ENCODE results near the gene SLC41A2.
"Not testable (repeated sequence)": the region's sequence is repeated elsewhere in the genome, so short reads cannot be mapped to it uniquely, and the experiment has no call there.

SLC41A2 gene

DNA sequence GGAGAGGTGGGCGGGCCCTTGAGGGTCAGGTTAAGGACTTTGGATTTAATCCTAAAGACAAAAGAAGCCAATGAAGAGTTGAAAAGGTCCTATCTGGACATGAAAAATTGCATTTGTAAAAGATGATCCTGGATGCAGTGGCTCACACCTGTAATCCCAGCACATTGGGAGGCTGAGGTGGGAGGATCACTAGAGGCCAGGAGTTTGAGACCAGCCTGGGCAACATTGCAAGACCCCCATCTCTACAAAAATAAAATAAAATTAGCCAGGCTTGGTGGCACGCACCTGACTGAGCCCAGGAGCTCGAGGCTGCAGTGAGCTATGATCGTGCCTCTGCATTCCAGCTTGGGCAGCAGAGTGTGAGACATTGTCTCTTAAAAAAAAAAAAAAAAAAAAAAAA, 2.4 kb upstream of the SLC41A2 start:
- no peak for DNase-seq

DNA sequence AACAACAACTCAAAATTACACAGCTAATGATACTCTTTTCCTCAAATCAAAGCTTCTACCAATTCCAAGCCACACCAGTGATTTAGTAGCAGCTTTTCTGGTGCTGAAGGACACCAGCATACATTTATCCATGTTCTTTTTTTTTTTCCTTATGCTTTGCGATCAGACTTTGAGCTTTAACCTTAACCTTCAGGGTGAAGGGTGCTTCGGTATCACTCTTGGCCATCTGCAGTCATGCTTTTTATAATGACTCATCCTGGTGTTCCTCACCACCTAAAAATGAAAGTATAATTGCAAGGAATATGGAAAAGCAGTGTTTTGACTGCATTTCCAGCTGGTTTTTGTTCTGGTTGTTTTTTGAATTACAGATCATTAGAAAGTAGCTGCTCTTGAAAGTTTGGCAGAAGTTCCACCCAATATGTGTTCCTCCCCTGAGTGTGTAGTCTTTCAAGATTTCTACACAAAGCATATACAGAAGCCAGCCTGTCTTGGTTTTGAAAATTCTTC, 1.3 kb upstream of the SLC41A2 start:
- no peak for DNase-seq

DNA sequence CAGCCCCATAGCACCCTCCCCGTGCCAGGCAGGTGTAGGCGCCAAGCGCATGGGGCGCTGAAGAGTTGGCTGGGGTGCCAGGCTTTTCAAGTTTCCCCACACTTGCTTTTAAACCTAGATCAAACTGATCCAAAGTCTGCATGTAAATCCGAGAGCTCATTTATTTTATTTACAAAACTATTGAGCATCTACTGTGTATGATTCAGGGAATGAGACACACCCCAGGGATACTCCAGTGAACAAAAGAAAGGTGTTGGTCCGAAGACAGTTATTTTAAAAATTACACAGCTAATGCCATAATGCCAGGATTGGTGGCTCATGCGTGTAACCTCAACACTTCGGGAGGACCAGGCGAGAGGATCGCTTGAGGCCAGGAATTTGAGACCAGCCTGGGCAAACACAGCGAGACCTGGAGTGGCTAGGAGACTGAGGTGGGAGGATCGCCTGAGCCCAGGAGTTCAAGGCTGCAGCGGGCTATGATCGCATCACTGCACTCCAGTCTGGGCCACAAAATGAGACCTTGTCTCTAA, 780 bp upstream of the SLC41A2 start:
- peak; percentile 31 for DNase-seq

DNA sequence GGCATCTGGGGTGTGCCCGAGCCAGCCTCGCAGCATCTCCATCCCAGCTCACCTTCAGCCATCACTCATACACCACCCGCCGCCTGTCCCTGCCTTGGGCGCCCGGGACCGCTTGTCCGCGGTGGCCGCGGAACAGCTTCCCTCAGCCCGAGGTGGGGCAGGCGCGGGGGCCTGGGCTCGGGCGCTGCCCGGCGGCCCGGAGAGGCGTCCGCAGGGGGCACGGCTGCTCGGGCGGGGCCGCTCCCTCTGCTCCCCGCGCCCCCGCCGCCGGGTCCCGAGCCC, 430 bp downstream of the SLC41A2 start:
- peak; percentile 24 for DNase-seq

DNA sequence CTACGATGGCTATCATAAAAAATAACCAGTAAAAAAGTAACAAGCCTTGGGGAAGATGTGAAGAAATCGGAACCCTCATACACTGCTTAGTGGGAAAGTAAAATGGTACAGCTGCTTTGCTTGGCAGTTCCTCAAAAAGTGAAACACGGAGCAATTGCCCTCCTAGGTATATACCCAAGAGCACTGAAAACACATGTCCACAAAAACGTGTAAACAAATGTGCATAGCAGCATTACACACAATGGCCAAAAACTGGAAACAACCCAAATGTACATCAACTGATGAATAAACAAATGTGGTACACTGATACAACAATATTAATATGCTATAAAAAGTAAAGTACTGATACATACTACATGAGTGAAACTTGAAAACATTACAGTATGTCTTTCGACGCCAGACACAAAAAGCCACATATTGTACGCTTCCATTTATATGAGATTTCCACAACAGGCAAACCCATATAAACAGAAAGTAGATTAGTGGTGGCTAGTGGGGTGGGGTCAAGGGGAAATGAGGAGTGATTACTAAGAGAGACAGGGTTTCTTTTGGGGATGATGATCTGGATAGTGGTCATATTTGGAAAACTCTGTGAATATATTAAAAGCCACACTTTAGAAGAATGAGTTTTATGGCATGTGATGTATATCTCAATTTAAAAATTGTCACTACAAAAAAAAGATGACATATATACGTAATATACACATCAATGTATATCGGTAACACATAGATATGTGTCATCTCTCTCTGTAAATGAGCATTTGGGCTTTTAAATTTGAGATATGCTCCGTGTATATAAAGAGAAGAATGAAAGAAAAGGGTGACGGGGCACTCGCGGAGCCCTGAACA, 996 bp downstream of the SLC41A2 start:
- no peak for DNase-seq

DNA sequence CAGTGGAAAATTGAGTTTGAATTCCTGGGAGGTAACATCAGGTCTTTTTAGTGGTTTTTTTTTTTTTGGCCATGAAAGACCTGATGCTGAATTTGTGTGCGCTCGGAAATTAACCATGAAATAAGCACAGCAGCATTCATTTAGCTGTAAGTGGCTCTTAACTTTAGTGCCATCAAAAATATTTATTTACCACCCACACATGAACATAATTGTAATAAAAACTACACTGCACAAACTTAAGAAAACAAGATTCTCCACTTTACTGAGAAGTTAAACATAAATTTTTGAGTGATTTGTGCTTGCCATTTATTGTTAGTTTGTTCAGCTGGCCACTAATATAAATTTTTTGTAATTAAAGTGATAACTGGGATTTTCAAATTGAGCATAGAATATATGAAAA, 2.4 kb downstream of the SLC41A2 start:
- no peak for DNase-seq

DNA sequence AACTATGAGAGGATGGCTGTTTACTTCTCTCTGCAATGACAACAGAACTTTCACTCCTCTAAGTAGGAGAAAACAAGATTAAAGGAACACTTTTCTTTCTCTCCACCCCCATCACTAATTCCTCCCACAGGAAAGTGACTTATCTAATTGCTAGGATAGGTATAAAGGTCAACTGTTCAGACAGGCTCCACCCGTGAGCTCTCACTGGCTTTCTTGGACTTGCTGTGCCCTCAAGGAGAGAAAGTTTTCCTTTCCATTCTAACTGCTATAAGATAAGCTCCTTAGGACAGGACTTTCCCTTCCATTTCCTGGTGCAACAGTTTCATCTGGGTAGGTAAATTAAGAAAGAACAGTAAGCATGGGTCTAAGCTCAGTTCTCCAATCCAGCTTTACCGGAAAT, 4.8 kb downstream of the SLC41A2 start:
- no peak for DNase-seq

DNA sequence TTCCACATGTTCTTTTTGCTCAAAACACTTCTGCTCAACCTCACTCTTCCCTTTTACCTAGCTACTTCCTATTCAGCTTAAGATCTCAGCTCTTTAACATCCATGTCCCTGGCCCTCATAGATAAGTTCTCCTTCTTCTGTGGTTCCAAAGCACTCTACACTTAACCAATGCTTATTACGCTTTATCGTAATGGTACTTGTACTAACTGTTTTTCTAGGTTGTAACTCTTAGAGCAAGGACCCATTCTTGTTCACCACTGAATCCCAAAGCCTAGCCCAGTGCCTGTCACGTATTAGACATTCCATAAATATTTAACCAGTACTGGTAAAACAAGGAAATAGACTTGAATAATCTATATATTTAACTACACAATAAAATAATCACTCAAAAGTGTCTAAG, 5.3 kb downstream of the SLC41A2 start:
- DNase-seq: no peak

DNA sequence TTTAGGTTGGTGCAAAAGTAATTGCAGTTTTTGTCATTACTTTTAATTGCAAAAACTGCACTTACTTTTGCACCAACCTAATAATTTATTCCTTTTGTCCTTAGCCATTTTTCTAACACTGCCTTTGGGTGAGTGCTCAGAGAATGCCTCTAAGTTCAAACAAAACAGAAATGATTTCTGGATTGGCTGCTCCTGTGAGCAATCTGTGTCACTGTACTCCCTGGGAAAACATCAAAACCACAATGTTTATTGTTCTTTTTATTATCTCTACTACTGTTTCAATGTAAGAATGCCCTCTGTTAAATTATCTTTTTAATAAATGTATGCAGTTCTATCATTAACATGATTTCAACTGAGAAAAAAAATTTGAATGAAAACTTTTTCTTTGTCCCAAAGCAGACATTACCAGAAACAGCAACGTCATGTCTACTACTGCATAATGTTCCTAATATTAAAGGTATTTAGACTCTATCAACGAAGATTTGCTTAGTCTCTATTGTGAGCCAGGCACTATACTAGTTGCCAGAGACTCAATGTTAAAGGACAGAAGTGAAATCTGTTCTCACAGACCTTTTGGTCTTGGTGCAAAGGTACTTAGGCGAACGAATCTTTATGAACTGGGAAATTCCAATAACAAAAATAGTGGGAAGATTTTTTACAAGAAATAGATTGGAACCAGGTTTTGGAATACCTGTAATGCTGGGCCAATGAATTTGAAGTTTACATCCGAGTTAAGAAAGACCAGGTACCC, 6.2 kb downstream of the SLC41A2 start:
- no peak for DNase-seq

DNA sequence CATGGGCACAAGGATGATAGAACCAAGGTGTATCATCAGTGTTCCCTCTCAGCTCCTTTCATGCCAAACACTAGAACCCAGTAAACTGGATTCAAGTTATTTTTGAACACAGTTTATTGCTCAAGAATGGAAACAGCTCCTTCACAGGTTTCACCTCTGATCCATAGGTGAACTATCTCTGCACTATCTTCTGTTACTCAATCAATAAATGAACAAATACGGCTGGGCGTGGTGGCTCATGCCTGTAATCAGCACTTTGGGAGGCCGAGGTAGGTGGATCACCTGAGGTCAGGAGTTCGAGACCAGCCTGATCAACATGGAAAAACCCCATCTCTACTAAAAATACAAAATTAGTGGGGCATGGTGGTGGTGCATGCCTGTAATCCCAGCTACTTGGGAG, 9.4 kb downstream of the SLC41A2 start:
- DNase-seq: not testable (repeated sequence)

DNA sequence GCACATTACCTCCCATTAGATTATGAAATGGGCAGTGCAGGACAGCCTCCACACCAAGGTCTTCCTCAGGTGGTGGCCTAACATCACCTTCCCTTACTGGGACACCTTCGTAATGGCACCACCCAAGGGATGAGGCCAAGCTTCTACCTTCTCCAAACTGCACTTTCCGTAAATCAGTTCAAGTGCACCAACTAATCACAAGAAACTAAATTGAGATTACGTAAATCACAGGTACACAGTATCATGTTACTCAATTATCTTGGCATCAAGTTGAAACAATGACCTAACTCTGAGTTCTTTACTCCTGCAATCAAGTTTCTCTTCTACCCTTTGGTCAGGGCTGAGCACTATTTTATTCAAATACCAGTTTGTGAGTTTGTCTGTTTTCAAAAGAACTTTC, 13.8 kb downstream of the SLC41A2 start:
- no peak for DNase-seq

DNA sequence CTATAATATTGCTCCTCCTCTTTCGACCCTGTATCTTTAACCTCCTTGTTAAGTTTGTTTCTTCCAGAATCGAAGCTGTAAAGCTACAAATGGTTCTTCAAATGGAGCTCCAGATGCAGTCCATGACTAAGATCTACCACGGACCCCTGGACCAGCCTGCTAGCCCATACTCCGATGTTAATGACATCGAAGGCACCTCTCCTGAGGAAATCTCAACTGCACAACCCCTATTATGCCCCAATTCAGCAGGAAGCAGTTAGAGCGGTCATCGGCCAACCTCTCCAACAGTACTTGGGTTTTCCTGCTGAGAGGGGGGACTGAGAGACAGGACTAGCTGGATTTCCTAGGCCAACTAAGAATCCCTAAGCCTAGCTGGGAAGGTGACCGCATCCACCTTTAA, 14.7 kb downstream of the SLC41A2 start:
- not testable (repeated sequence) for DNase-seq

DNA sequence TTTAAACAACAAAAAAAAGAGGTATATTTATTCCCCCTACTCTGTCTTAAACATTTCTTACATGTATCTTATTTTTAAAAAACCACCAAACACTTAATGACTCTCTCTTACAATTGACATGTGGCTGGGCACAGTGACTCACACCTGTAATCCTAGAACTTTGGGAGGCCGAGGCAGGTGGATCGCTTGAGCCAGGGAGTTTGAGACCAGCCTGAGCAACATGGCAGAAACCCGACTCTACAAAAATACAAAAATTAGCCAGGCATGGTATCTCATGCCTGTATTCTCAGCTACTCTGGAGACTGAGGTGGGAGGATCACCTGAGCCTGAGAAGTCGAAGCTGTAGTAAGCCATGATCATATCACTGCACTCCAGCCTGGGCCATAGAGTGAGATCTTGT, 16.0 kb downstream of the SLC41A2 start:
- DNase-seq: no peak

DNA sequence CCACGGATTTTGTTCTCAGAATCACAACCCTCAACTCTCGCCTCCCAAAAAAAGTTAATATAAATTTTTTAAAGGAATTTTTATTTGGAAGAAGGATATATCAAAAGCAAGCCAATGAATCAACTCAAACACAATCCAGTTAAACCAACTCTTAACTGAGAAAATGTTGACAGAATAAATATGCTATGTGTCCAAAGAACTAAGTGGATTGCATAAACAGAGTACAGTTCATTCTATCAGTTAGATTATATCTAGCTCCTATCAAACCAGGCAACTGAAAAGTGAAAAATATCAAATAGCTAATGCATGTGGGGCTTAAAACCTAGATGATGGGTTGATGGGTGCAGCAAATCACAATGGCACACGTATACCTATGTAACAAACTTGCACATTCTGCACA, 16.6 kb downstream of the SLC41A2 start:
- no peak for DNase-seq

DNA sequence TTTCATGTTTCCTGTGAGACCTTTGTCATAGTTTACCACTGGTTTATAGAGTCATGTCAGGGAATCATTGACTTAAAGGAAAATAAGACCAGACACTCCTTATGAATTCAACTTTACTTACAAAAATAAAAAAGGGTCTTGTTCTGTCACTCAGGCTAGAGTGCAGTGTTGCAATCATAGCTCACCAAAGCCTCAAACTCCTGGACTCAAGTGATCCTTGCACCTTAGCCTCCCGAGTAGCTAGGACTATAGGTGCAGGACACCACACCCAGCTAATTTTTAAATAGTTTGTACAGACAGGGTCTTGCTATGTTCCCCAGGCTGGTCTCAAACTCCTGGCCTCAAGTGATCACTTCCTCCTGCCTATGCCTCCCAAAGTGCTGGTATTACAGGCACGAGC, 19.0 kb downstream of the SLC41A2 start:
- no peak for DNase-seq

DNA sequence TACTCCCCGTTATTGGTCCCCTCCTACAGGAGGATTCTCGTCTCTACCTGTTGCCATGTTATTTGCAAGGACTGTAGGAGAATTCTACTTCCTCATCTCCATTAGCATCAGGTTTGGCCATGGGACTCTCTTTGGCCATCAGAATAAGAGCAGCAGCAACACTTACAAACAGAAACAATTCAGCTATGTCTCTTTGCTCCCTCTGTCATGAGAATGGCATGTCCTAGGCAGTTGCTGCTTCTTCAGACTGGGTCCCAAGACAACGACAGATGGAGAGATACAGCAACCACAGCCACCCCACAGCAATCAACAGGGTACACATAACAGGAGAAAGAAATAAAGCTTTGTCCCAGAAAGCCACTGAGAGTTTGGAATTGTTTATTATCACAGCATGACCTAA, 19.7 kb downstream of the SLC41A2 start:
- no peak for DNase-seq

DNA sequence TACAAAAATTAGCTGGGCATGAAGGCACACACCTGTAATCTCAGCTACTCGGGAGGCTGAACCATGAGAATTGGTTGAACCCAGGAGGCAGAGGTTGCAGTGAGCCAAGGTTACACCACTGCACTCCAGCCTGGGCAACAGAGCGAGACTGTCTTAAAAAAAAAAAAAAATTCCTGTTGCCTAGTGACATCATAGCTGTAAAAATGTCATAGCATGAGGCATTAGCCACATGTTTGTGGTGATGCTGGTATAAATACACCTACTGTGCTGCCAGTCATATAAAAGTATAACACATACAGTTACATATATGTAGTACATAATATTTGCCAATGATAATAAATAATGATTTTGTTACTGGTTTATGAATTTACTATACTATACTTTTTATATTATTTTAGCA, 22.2 kb downstream of the SLC41A2 start:
- no peak for DNase-seq

DNA sequence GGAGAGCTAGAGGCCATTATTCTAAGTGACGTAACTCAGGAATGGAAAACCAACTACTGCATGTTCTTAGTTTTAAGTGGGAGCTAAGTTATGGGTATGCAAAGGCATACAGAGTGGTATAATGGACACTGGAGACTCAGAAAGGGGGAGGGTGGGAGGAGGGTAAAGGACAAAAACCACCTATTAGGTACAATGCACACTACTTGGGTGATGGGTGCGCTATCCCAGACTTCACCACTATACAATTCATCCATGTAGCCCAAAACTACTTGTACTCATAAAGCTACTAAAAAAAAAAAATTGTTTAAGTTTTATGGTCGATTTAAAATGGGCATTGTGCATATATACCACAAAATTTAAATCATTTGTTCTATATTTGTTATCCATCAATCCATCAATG, 24.3 kb downstream of the SLC41A2 start:
- DNase-seq: no peak

DNA sequence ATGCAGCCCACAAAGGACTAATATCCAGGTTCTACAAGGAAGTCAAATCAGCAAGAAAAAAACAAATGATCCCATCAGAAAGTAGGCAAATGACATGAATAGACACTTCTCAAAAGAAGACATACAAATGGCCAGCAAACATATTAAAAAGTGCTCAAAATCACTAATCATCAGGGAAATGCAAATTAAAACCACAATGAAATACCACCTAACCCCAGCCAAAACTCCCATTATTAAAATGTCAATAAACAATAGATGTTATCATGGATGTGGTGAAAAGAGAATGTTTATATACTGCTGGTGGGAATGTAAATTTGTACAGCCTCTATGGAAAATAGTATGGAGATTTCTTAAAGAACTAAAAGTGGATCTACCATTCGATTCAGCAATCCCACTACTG, 25.0 kb downstream of the SLC41A2 start:
- no peak for DNase-seq

DNA sequence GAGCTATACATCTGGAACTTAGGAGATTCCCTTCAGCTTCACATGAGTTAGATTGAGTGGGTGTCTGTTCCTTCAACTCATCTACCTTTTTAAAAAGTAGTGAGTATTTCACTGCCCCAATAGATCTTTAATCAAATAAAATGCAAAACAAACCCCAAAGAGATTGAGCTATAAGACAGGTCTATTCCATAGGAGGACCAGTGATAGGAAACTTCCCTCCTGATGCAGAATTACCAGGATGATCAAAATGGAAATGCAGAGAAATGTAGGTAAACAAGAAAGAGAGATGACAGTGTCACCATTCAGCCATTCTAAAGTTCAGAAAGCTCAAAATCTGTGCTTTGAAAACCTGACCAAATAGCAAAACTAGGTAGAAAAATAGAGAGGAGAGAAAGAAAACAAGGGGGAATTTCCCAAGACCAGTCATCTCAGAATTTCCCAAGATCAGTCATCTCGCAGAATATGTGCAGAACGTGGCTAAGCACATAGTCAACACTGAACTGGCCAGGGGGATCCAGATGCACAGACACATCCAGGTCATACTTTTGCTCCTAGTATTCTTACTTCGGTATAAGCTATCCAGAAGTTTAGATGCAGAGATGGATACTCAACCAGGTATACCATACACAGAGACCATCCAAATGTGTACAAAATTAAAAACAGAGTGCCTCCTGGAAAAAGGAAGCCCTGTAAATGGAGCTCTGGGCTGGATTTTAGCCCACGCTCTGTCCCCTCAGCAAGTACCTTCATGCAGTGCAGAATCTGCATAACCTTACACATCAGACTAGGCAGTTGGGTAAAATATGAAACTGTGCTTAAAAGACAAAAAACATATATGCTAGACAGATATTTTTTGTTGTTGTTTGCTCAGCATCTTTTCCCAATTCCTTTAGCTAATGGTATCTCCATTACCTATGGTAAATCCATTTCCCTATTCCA, 27.4 kb downstream of the SLC41A2 start:
- no peak for DNase-seq

DNA sequence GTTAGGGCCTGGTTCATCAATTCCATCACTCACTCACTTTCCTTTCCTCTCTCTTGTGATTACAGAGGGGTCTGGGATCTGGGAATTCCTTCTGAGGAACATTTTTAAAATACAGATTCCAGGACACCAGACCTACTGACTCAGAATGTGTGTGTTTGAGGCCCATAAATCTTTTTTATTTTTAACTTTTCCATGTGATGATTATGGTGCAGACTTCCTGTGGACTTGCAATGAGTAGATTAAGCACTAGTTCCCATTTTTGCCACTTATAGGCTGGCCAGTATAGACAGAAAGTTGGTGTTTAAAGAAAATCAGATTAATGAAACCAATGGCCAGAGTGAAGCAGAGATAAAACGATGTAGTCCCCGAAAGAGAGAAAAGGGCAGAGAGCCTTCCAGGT, 28.1 kb downstream of the SLC41A2 start:
- no peak for DNase-seq

DNA sequence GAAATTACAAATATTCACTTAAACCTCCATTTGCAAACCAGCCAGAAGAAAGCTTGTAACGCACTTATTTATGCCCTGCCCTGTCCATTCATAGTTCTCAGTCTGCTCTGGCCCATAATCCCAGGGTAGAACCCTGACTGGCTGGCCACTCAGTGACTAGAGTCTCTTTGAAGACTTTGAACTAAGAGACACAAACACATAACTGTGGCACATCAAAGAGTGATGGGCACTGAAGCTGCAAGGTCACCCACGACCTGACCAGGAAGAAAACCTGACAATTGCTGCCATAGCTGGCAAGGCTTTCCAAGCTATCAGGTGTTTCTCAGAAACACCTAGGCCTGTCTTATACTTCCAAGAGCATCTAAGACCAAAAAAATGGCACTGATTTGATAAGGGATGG, 28.7 kb downstream of the SLC41A2 start:
- DNase-seq: no peak
